ENCODE data around the gene CLEC16A.
"Not testable (repeated sequence)": the region's sequence is repeated elsewhere in the genome, so short reads cannot be mapped to it uniquely, and the experiment has no call there.

The CLEC16A gene

DNA sequence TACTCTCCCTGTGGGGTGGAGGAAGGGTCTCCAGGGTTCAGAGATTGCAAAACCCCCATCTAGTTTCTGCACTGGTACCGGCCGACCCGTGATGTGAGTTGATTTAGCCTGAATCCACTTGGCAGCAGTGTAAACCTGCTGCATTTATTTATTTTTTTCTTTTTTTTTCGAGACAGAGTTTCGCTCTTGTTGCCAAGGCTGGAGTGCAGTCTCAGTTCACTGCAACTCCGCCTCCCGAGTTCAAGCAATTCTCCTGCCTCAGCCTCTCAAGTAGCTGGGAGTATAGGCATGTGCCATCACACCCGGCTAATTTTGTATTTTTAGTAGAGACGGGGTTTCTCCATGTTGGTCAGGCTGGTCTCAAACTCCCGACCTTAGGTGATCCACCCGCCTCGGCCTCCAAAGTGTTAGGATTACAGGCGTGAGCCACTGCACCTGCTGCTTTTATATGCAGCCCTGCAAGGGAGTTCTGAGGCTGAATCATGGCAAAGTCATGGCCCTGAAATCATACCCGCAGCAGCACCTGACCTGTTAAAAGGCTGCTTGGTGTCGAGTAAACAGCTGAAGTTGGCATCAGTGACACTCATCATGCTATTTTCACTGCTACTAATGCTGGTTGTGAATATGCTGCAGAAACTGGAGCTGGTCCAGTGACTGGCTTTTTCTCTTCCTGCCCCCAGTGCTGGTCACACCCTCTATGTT, 23.5 kb upstream of the CLEC16A start:
- TF ChIP-seq, protein P1, sequence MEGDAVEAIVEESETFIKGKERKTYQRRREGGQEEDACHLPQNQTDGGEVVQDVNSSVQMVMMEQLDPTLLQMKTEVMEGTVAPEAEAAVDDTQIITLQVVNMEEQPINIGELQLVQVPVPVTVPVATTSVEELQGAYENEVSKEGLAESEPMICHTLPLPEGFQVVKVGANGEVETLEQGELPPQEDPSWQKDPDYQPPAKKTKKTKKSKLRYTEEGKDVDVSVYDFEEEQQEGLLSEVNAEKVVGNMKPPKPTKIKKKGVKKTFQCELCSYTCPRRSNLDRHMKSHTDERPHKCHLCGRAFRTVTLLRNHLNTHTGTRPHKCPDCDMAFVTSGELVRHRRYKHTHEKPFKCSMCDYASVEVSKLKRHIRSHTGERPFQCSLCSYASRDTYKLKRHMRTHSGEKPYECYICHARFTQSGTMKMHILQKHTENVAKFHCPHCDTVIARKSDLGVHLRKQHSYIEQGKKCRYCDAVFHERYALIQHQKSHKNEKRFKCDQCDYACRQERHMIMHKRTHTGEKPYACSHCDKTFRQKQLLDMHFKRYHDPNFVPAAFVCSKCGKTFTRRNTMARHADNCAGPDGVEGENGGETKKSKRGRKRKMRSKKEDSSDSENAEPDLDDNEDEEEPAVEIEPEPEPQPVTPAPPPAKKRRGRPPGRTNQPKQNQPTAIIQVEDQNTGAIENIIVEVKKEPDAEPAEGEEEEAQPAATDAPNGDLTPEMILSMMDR (IDR thresholded peaks at IDR 0.05; ENCODE audit: insufficient read depth, missing control alignments), result no peak
- DNase-seq (ENCODE audit: insufficient read length, low spot score) (no peak), FAIRE-seq (no peak)

DNA sequence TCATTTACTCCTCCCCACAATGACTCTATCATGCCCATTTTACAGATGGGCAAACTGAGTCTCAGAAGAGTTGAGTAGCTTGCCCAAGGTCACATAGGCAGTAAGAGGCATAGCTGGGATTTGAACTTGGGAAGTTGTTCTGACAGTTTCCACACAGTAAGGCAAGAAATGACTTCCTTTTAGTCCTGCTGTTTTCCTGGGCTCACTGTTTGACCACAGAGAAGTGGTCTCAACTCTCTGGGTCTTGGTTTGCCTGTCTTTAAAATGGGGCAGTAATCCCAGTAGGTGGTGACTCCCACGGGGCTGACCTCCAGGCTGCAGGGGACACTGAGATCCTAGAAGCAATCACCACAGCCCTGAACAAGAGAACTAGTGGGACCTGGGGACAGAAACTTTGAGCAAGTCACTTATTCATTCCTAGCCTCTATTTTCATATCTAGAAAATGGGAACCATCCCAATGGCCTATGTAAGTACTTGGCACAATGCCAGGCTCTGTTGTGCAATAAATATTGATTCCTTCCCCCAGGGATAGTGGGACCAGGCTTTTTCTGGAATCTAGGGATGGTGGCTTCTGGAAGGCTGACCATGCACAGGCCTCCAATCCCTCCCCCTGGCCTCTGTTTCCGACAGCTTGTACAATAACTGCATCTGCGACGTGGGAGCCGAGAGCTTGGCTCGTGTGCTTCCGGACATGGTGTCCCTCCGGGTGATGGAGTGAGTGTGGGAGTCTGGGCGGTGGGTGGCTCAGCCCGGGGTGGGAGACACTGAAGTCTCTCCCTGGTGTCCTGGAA, 22.6 kb upstream of the CLEC16A start:
- FAIRE-seq (no peak), DNase-seq (ENCODE audit: insufficient read length, low spot score) (no peak)
- TF ChIP-seq, protein P1 (IDR thresholded peaks at IDR 0.05; ENCODE audit: insufficient read depth, missing control alignments), result no peak

- DNase-seq (ENCODE audit: insufficient read length, low spot score) (no peak), FAIRE-seq (no peak)
- TF ChIP-seq, protein P1 (IDR thresholded peaks at IDR 0.05; ENCODE audit: insufficient read depth, missing control alignments), result no peak
Observed at GRCh38 chr16:10922328-10923145, 21.8 kb upstream of the CLEC16A start.

DNA sequence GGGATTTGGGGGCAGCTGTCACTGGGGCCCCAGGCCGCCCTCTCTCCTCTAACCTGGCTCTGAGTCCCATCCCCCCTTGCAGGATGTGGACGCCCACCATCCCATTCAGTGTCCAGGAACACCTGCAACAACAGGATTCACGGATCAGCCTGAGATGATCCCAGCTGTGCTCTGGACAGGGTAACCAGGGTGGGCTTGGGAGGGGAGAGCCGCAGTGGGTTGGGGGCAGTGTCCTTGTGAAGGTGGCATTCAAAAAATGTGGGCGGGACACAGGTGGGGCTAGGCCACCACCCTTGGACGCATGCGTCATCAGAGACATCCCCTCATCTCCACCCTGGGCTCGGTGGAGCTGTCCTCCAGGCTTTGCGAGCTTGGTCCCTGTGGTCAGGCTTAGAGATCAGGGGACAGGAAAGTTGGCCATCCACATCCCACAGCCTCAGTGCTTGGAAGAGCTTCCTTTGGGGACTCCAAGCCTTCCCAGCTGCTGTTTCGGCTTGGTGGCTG, 21.2 kb upstream of the CLEC16A start:
- TF ChIP-seq, protein P1 (IDR thresholded peaks at IDR 0.05; ENCODE audit: insufficient read depth, missing control alignments), result no peak
- DNase-seq (ENCODE audit: insufficient read length, low spot score) (no peak), FAIRE-seq (no peak)

GRCh38 chr16:10923650-10924214, 20.6 kb upstream of the CLEC16A start:
- DNase-seq (ENCODE audit: insufficient read length, low spot score), result no peak
- no peak for FAIRE-seq
- TF ChIP-seq, protein P1 (IDR thresholded peaks at IDR 0.05; ENCODE audit: insufficient read depth, missing control alignments), result no peak

- DNase-seq (ENCODE audit: insufficient read length, low spot score); FAIRE-seq: not testable (repeated sequence)
Observed at GRCh38 chr16:10925285-10925684, 19.1 kb upstream of the CLEC16A start.

GRCh38 chr16:10926094-10926493, 18.3 kb upstream of the CLEC16A start:
- TF ChIP-seq, protein P1 (IDR thresholded peaks at IDR 0.05; ENCODE audit: insufficient read depth, missing control alignments), result no peak
- DNase-seq (ENCODE audit: insufficient read length, low spot score), result no peak
- no peak for FAIRE-seq

All from D721Med (cell line).